OCI-LY7 (cell line): ENCODE data around the gene POC5. TPM values are rescaled to one million over a fixed set of nuclear protein-coding genes. Genes with fewer than 3 reads are reported as not detected.

ENCODE experiments used
- BruUV-seq: library from RNA; stranded (reverse); fragments of 400-500 nt; replicated peaks from 2 replicates; lab custom pipeline; 2021; lab: Mats Ljungman, UMichigan
- CTCF ChIA-PET: fragments of 300-600 bp; sonication (Branson Sonifier 250); formaldehyde crosslinking; loops from one replicate; lab custom pipeline; 2022; ENCODE audit warnings: antibody characterized with exemption; ENCODE audit not compliant: unreplicated experiment; lab: Charles Lee
- POLR2A ChIA-PET: fragments of 300-600 bp; sonication (Branson Sonifier 250); formaldehyde crosslinking; loops from one replicate; lab custom pipeline; 2022; ENCODE audit warnings: antibody characterized with exemption; lab: Charles Lee
- DNase-seq: peaks from one replicate; pipeline ENCODE4 v3.0.0-alpha.2; 2015; ENCODE audit warnings: low spot score
- H2AFZ ChIP-seq: fragments of 200-600 bp; sonication (generic), shearing (Covaris generic); 2 replicates; pipeline ENCODE4 v1.6.1; 2014; ENCODE audit warnings: mild to moderate bottlenecking, antibody characterized with exemption, low read length, moderate library complexity
- H3K27ac ChIP-seq: fragments of 200-600 bp; sonication (generic); 2 replicates; pipeline ENCODE4 v1.5.1; 2014; ENCODE audit warnings: mixed run types, low read depth, mild to moderate bottlenecking, moderate library complexity, low read length, inconsistent platforms; ENCODE audit not compliant: poor library complexity, severe bottlenecking
- H3K36me3 ChIP-seq: fragments of 200-600 bp; sonication (generic); 2 replicates; pipeline ENCODE4 v1.6.1; 2014; ENCODE audit warnings: mild to moderate bottlenecking, antibody characterized with exemption, low read length, moderate library complexity, mixed read lengths; ENCODE audit not compliant: insufficient read depth
- H3K4me1 ChIP-seq: fragments of 200-600 bp; sonication (generic); 2 replicates; pipeline ENCODE4 v1.5.1; 2014; ENCODE audit warnings: mild to moderate bottlenecking, low read length; ENCODE audit not compliant: insufficient read depth, poor library complexity, severe bottlenecking
- H3K4me2 ChIP-seq: fragments of 200-600 bp; sonication (generic); 2 replicates; pipeline ENCODE4 v1.6.1; 2014; ENCODE audit warnings: mild to moderate bottlenecking, low read length
- H3K4me3 ChIP-seq: fragments of 200-600 bp; sonication (generic); 2 replicates; pipeline ENCODE4 v1.5.1; 2014; ENCODE audit warnings: mild to moderate bottlenecking, low read depth, low read length; ENCODE audit not compliant: poor library complexity, severe bottlenecking
- H3K79me2 ChIP-seq: fragments of 200-600 bp; sonication (generic); 2 replicates; pipeline ENCODE4 v1.6.1; 2016; ENCODE audit warnings: low read depth, mild to moderate bottlenecking, low read length, moderate library complexity, mixed read lengths; ENCODE audit not compliant: insufficient read depth
- H3K9me2 ChIP-seq: fragments of 200-600 bp; sonication (generic); 2 replicates; pipeline ENCODE4 v1.6.1; 2016; ENCODE audit warnings: mild to moderate bottlenecking, low read length, mixed read lengths; ENCODE audit not compliant: insufficient read depth
- H3K9me3 ChIP-seq: fragments of 200-600 bp; sonication (generic); 2 replicates; pipeline ENCODE4 v1.6.1; 2014; ENCODE audit warnings: mild to moderate bottlenecking, mixed run types, low read length, mixed read lengths
- H4K20me1 ChIP-seq: fragments of 200-600 bp; sonication (generic); 2 replicates; pipeline ENCODE4 v1.6.1; 2014; ENCODE audit warnings: mild to moderate bottlenecking, antibody characterized with exemption, low read length, moderate library complexity, mixed read lengths; ENCODE audit not compliant: insufficient read depth
- CTCF ChIP-seq: fragments of 200-600 bp; sonication (generic); conservative IDR thresholded peaks from 2 replicates; pipeline ENCODE4 v1.5.1; 2014; ENCODE audit warnings: mild to moderate bottlenecking, antibody characterized with exemption, low read length, moderate library complexity, mixed read lengths
- EZH2phosphoT487 ChIP-seq: fragments of 200-600 bp; sonication (generic); IDR thresholded peaks from 2 replicates; pipeline ENCODE4 v1.6.1; 2018; ENCODE audit warnings: low read depth, borderline replicate concordance, mild to moderate bottlenecking, mixed run types, antibody characterized with exemption, low read length, moderate library complexity, mixed read lengths
- intact Hi-C: fragments of 100-400 bp; cut with micrococcal nuclease; formaldehyde crosslinking; loops from one replicate; pipeline ENCODE4 v1.10.0; 2022; ENCODE audit not compliant: unreplicated experiment
- total RNA-seq, 2 experiments: library from RNA; depleted of rRNA in 1 of 2; stranded (reverse); fragments of >200 nt in 1 of 2; shearing (Covaris generic) in 1 of 2; gene quantifications; 2 replicates each; pipeline ENCODE4 v1.2.3, GENCODE V29; 2014 to 2022

The POC5 gene
- total RNA-seq, 2 experiments from 2014 or later: 20.5 to 29.4 TPM

GRCh38 chr5:75664979-75665378 lies 52.3 kb downstream of the POC5 start:
- Histone ChIP-seq H3K27ac (no peak overlapping the region), H3K4me1 (peaks cover 4% of the 10 kb centered on the region), H3K36me3 (no peaks in the 10 kb centered on the region), H3K79me2 (no peaks in the 10 kb centered on the region), H3K9me3 (no peaks in the 10 kb centered on the region), H2AFZ (no peak overlapping the region), H3K4me3 (no peak overlapping the region), H3K9me2 (no peaks in the 10 kb centered on the region), H4K20me1 (no peaks in the 10 kb centered on the region), H3K4me2 (no peak overlapping the region)
- no TSS peak for BruUV-seq
- DNase-seq: no peak
- POLR2A ChIA-PET: interaction anchor here (0.6 to 2.4 kb wide), 4 partner anchors 9 to 135 kb away, joined by 3 to 9 read pairs (median 3); no protein-coding TSS in a partner anchor
- TF ChIP-seq EZH2phosphoT487 (no peak), CTCF (no peak)
- intact Hi-C loops: loop anchor here (5.0 kb wide), 1 partner anchor 428 kb away; the partner anchor contains the start of gene ANKRD31
- CTCF ChIA-PET: no interaction called here

GRCh38 chr5:75663579-75664284 lies 53.5 kb downstream of the POC5 start:
- ChIA-PET CTCF (no interaction called here), POLR2A (interaction anchor here (0.9 kb wide), 1 partner anchor 11 kb away, joined by 3 read pairs; no protein-coding TSS in a partner anchor)
- H3K9me2 ChIP-seq: no peaks in the 10 kb centered on the region
- H3K4me2 ChIP-seq: no peak overlapping the region
- no peaks in the 10 kb centered on the region for H4K20me1 ChIP-seq
- no peaks in the 10 kb centered on the region for H3K79me2 ChIP-seq
- H3K4me3 ChIP-seq: no peak overlapping the region
- H3K36me3 ChIP-seq: no peaks in the 10 kb centered on the region
- H3K27ac ChIP-seq: no peak overlapping the region
- no peaks in the 10 kb centered on the region for H3K9me3 ChIP-seq
- no peak overlapping the region for H2AFZ ChIP-seq
- peaks cover 4% of the 10 kb centered on the region for H3K4me1 ChIP-seq
- intact Hi-C loops: no loop called here
- TF ChIP-seq CTCF: no peak
- TF ChIP-seq EZH2phosphoT487: no peak
- no peak for DNase-seq
- BruUV-seq: no TSS peak

- no peak for TF ChIP-seq EZH2phosphoT487
- no peaks in the 10 kb centered on the region for H3K9me3 ChIP-seq
- CTCF ChIA-PET: no interaction called here
- no peaks in the 10 kb centered on the region for H4K20me1 ChIP-seq
- H3K9me2 ChIP-seq: no peaks in the 10 kb centered on the region
- intact Hi-C loops: no loop called here
- no peaks in the 10 kb centered on the region for H3K36me3 ChIP-seq
- BruUV-seq: no TSS peak
- H3K79me2 ChIP-seq: no peaks in the 10 kb centered on the region
- no peak overlapping the region for H3K4me2 ChIP-seq
- no peak overlapping the region for H3K4me3 ChIP-seq
- POLR2A ChIA-PET: interaction anchor here (1.0 to 1.2 kb wide), 2 partner anchors 124 to 473 kb away, joined by 3 to 4 read pairs; no protein-coding TSS in a partner anchor
- H3K4me1 ChIP-seq: peaks cover 4% of the 10 kb centered on the region
- H3K27ac ChIP-seq: no peak overlapping the region
- no peak for DNase-seq
- no peak overlapping the region for H2AFZ ChIP-seq
Measured at GRCh38 chr5:75662061-75662460, 55.2 kb downstream of the POC5 start.
